GM19467 (cell line): ENCODE results near the gene MYO16.
"Not testable (repeated sequence)": the region's sequence is repeated elsewhere in the genome, so short reads cannot be mapped to it uniquely, and the experiment has no call there.

Experiments used
- ATAC-seq: cut with Tn5 transposase; IDR thresholded peaks from one replicate; pipeline ENCODE4 v1.9.1; 2021; ENCODE audit warnings: mild to moderate bottlenecking, moderate library complexity; ENCODE audit not compliant: unreplicated experiment

MYO16 gene

GRCh38 chr13:108967371-108967770 lies 338.0 kb downstream of the MYO16 start:
- no peak for ATAC-seq

GRCh38 chr13:108968566-108968965 lies 339.2 kb downstream of the MYO16 start:
- ATAC-seq, result no peak

DNA sequence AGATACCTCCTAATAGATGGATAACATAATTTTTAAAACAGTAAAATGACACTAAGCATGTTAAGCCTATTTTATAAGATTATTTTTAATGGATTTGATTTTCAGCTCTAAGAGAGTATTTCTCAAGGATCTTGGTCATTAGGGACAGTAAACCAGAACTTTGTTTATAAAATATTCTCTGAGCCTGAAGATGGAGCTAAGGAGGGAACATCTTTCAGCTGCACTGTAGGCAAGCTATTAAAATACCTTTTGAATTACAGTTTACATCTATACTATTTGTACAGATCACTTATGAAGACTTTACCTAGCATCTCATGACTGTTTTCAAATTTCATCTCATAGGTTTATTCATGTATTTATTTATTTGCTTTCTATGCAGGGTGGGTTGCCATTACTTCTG lies 345.3 kb downstream of the MYO16 start:
- ATAC-seq, result no peak

DNA sequence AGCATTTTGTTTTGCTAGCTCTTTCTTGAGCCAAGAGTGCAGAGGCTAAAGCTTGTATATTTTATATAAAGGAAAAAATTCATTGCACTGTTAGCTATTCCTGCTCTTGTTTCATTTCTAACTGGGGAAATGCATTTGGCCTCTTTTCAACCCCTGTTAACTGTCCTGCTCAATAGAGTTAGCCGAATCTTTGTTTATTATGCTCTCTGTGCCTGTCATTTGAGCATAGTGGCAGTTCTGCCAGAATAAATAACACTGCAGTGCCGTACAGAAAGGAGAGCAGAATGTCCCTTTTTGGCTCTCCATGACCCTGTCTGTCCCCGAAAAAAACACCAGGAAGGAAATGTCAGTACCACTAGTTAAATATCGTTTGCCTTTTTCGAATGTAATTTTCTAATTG lies 350.8 kb downstream of the MYO16 start:
- no peak for ATAC-seq

DNA sequence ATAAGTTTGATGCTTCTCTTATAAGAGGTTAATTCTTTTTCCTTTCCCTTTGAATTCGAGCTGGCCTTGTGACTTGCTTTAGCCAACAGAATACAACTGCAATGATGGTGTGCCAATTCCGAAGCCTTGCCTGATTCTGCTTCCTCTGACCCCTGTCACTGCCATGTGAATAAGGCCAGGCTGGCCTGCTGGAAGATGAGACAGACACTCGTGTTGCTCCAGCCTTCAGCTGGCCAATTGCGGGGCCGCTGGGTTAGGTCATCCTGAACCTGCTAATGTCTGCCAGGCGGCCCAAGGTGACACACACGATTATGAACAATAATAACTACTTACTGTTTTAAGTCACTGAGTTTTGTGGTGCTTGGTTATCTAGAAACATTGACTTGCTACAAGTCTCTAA lies 352.0 kb downstream of the MYO16 start:
- no peak for ATAC-seq

- ATAC-seq, result no peak
Observed at GRCh38 chr13:108983273-108983672, 353.9 kb downstream of the MYO16 start.

DNA sequence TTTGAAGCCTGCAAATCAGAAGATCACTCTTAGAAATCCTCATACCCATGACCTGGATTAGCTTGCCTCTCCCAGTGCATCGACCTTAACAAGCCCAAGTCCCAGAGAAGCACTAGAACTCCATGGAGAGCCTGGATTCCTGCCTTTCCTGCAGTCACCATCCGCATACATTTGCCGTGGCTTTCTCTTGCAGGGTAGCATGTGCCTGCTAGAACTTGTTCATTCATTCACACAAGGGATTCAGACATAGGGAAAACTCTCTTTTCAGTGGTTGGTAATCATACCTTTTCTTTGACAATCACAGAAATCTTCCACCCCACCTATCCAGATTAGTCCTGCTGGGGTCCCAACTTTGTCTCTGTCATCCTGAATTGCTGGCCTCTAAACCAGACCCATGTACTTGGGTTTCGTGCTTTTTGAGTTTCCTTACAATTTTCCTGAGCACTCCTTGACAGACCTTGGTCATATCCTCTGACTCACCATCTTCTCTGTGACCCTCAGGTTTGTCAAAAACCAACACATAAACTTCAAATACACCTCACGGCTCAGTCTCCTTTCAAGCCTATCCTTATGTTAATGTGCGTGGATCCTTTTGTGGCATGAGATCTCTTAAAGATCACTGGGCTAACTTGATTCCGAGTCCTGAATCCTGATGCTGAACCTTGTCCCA lies 355.0 kb downstream of the MYO16 start:
- no peak for ATAC-seq

DNA sequence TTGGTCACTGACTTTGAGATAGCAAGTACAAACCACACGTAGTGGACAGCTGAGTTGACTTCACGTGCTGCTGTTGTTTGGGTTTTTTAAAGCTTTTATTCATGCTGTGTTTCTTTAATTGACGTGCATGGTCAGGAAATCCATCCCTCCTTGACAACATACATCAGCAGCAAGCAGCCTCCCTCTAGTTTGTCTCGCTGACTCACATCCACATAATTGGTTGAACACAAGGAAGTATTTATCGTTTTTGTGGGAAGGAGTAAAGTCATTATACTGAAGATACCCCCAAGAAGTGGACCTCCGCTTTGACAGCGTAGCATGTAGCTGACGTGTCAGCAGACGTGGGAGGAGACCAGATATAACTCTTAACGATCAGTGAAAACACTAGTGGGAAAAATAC lies 355.8 kb downstream of the MYO16 start:
- no peak for ATAC-seq

DNA sequence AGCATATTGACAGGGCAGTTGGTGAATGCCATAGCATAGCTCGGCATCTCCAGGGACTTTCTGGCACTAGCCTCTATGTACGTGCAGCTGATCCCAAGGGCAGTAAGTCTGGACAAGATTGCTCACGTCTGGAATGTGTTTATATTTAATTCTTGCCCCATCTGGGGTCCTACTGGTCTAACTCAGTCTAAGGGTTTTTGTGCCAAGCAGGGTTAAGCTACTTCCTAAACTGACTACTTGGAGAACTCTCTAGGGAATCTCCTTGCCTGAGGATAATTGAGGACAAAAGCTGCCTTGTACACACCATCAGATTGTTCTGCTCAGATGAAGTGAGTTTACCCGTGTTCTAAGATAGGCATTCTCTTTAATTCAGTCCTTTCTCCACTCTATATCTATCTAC lies 358.1 kb downstream of the MYO16 start:
- ATAC-seq, result no peak

DNA sequence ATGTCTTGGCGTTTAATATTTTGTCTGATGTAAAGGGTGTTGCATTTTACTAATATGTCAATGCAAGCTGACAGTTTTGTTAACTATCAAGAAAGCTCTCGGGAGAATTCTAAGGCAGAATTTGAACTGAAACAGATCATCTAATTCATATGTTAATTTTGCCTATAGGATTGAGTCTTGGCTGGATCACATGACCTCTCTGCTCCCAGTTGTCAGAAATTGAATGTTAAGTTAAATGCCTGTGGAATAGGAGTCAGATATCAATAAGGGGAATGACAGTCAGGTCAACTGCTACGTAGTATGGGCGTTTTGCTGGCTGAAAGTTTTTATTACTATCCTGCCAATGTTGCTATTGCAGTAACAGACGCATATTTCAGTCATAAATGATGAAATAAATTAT lies 358.5 kb downstream of the MYO16 start:
- ATAC-seq, result no peak

DNA sequence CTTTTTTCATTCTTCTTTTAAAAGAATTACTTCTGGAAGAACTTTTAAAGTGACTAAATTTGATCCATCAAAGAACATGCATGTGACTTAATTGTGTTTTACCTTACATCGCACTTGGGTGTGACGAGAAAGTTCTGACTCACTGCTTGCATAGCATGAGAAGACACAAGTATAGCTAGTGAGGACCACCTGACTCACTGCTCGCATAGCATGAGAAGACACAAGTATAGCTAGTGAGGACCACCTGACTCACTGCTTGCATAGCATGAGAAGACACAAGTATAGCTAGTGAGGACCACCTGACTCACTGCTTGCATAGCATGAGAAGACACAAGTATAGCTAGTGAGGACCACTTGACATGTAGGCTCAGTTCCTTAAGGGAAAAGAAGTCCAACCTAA lies 362.0 kb downstream of the MYO16 start:
- not testable (repeated sequence) for ATAC-seq

- ATAC-seq, result no peak
Observed at GRCh38 chr13:108993346-108993745, 363.9 kb downstream of the MYO16 start.

DNA sequence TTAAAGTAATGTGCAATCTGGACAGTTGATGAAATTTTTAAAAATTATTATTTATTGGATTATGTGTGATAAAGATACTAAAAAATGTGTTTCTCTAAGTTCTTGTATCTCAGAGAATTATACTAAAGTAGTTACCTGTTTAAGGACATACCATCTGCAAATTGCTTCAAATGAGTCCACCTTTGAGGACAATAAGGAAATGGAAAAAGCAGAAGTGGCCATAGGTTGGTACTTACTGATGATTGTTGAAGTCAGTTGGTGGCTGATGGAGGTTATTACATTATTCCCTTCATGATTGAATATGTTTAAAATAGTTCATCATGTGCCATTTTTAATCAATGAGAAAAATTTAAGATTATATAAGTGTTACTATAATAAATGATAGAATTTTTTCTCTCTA lies 367.0 kb downstream of the MYO16 start:
- no peak for ATAC-seq

GRCh38 chr13:109000207-109000606 lies 370.8 kb downstream of the MYO16 start:
- ATAC-seq, result no peak

DNA sequence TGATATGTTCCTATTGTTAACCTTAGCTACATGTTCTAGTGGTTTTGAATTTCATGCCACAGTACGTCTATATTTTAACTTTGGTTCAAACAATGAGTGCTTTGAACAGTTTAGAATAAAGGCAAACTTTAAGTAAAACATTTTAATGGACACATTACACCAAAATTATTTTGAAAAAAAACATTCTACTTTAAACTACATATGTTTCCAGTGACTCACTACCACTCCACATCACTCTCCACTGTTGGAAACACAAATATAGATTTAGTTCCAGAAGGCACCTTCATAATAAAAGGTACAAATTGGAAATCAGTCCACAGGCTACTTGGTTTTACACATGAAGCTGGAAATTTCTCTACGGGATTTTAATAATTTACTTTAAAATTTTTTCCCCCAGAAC lies 373.5 kb downstream of the MYO16 start:
- ATAC-seq, result no peak

- ATAC-seq, result no peak
Observed at GRCh38 chr13:109007946-109008345, 378.5 kb downstream of the MYO16 start.

DNA sequence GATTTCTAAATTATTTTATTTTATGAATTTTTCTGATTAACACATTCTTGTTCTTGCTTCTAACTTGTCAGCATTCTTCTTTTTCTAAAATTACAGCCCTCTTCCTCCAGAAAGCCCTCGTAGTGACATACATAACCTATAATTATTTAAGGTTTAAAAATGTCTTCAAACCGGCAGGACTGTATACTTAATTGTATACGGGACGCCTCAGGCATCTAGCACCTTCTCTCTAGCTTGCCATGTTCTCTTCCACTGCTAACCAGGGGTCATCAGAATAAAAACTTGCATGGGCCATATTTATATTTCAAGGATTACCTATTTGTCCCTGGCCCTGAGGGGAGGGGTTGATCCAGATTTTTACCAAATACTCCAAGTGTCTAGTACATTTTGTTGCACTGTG lies 380.3 kb downstream of the MYO16 start:
- no peak for ATAC-seq

GRCh38 chr13:109010912-109011311 lies 381.5 kb downstream of the MYO16 start:
- ATAC-seq, result no peak

DNA sequence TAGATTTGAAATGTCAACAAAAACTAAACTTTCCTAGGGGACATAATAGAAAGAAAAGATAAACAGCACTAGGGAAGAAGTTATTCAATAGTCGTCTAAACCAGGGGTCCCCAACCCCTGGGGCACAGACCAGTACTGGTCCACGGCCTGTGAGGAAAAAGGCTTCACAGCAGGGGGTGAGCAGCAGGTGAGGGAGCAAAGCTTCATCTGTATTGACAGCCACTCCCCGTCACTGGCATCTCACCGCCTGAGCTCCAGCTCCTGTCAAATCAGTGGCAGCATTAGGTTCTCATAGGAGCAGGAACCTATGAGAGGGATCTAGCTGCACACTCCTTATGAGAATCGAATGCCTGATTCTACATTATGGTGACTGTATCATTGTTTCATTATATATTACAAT lies 382.7 kb downstream of the MYO16 start:
- no peak for ATAC-seq

- no peak for ATAC-seq
Observed at GRCh38 chr13:109021558-109021957, 392.1 kb downstream of the MYO16 start.

- no peak for ATAC-seq
Observed at GRCh38 chr13:109024611-109025010, 395.2 kb downstream of the MYO16 start.

DNA sequence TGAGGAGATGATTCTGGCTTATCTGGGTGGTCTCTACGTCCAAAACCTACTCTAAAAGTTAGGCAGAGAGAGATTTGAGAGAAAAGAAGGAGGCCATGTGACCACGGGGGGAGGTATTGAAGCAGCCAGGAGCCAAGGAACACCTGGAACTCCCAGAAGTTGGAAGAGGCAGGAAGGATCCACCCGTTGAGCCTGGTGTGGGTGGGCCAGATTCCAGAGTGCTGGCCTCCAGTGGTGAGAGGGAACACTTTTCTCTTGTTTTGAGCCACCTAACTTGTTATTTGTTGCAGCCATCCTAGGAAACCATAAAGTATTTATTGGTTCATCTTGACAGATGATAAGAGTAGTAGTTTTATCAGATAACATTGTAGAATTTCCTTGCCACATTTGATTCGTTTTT lies 396.9 kb downstream of the MYO16 start:
- ATAC-seq, result no peak

DNA sequence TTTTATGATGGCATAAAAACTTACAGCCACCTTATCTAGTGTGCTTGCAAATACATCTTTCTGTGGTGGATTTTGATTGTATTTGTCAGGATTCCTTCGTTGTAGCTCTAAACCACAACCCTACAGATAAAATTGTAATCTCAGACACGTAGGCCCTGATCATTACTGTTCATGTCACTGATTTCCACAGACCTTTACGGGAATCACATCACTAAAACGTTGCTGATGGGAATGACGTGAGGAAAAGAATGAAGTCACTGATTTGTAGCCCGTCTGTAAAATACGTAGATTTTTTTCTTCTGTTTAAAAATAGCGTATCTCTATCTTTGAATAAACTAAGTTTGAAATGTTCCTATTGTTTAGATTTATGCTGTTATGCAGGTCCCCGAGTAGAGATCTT lies 399.2 kb downstream of the MYO16 start:
- no peak for ATAC-seq
